Measurements from ENCODE around the gene ESYT2.

ESYT2 gene

GRCh38 chr7:158809596-158809995 is 19.7 kb downstream of the ESYT2 start:
- Histone ChIP-seq H3K9me3 (ENCODE audit: control insufficient read depth, low read depth, low read length) (no peaks in the 10 kb centered on the region), H3K27ac (ENCODE audit: low read length) (no peak overlapping the region)

GRCh38 chr7:158808126-158808525 is 21.2 kb downstream of the ESYT2 start:
- H3K27me3 ChIP-seq (ENCODE audit: control insufficient read depth, insufficient read depth, low read length): no peaks in the 10 kb centered on the region
- H3K4me1 ChIP-seq (ENCODE audit: control insufficient read depth, low read depth, low read length): no peaks in the 10 kb centered on the region
- H3K4me3 ChIP-seq (ENCODE audit: low read length): no peak overlapping the region
- no peaks in the 10 kb centered on the region for H3K9me3 ChIP-seq (ENCODE audit: control insufficient read depth, low read depth, low read length)
- H3K9ac ChIP-seq (ENCODE audit: low read length): no peak overlapping the region
- no peak overlapping the region for H3K27ac ChIP-seq (ENCODE audit: low read length)
- no peaks in the 10 kb centered on the region for H3K36me3 ChIP-seq (ENCODE audit: control insufficient read depth, low read depth, low read length)

More at GRCh38 chr7:158809596-158809995, 19.7 kb downstream of the ESYT2 start:
- Histone ChIP-seq H3K9ac (ENCODE audit: low read length) (no peak overlapping the region), H3K36me3 (ENCODE audit: control insufficient read depth, low read depth, low read length) (no peaks in the 10 kb centered on the region), H3K4me3 (ENCODE audit: low read length) (no peak overlapping the region), H3K4me1 (ENCODE audit: control insufficient read depth, low read depth, low read length) (peaks cover 2% of the 10 kb centered on the region), H3K27me3 (ENCODE audit: control insufficient read depth, insufficient read depth, low read length) (no peaks in the 10 kb centered on the region)

- no peaks in the 10 kb centered on the region for H3K9me3 ChIP-seq (ENCODE audit: control insufficient read depth, low read depth, low read length)
- no peaks in the 10 kb centered on the region for H3K4me1 ChIP-seq (ENCODE audit: control insufficient read depth, low read depth, low read length)
- H3K4me3 ChIP-seq (ENCODE audit: low read length): no peak overlapping the region
- no peaks in the 10 kb centered on the region for H3K27me3 ChIP-seq (ENCODE audit: control insufficient read depth, insufficient read depth, low read length)
- no peaks in the 10 kb centered on the region for H3K36me3 ChIP-seq (ENCODE audit: control insufficient read depth, low read depth, low read length)
- H3K27ac ChIP-seq (ENCODE audit: low read length): no peak overlapping the region
- H3K9ac ChIP-seq (ENCODE audit: low read length): no peak overlapping the region
Observed at GRCh38 chr7:158805937-158806336, 23.4 kb downstream of the ESYT2 start.

DNA sequence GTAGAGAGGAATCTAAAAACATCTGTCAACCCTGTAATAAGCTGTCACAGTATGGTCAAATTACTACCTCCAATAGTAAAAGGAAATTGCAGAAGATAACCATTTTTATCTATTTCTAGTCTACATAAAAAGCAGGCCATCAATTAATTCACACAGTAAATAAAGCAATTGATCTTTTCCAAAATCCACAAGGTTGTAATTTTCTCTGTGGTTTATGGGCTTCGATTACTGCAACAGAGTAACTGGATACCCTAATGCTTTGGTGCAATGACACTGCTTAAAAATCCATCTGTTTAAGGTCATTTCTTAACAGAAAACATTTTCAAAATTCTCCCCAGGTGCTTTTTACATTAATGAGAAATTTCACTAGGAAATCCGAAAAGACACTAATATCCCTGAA is 23.9 kb downstream of the ESYT2 start:
- Histone ChIP-seq H3K4me1 (ENCODE audit: control insufficient read depth, low read depth, low read length) (no peaks in the 10 kb centered on the region), H3K27me3 (ENCODE audit: control insufficient read depth, insufficient read depth, low read length) (no peaks in the 10 kb centered on the region), H3K27ac (ENCODE audit: low read length) (no peak overlapping the region), H3K9me3 (ENCODE audit: control insufficient read depth, low read depth, low read length) (no peaks in the 10 kb centered on the region), H3K36me3 (ENCODE audit: control insufficient read depth, low read depth, low read length) (no peaks in the 10 kb centered on the region), H3K4me3 (ENCODE audit: low read length) (no peak overlapping the region), H3K9ac (ENCODE audit: low read length) (no peak overlapping the region)

DNA sequence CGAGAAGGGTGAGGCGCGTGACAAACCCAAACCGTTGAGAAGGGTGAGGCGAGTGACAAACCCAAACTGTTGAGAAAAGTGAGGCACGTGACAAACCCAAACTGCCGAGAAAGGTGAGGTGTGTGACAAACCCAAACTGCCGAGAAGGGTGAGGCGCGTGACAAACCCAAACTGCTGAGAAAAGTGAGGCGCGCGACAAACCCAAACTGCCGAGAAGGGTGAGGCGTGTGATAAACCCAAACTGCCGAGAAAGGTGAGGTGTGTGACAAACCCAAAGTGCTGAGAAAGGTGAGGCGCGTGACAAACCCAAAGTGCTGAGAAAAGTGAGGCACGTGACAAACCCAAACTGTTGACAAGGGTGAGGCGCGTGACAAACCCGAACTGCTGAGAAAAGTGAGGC is 25.0 kb downstream of the ESYT2 start:
- no peak overlapping the region for H3K9ac ChIP-seq (ENCODE audit: low read length)
- no peaks in the 10 kb centered on the region for H3K9me3 ChIP-seq (ENCODE audit: control insufficient read depth, low read depth, low read length)
- H3K4me1 ChIP-seq (ENCODE audit: control insufficient read depth, low read depth, low read length): no peaks in the 10 kb centered on the region
- H3K27ac ChIP-seq (ENCODE audit: low read length): no peak overlapping the region
- H3K27me3 ChIP-seq (ENCODE audit: control insufficient read depth, insufficient read depth, low read length): no peaks in the 10 kb centered on the region
- no peak overlapping the region for H3K4me3 ChIP-seq (ENCODE audit: low read length)
- H3K36me3 ChIP-seq (ENCODE audit: control insufficient read depth, low read depth, low read length): no peaks in the 10 kb centered on the region

- Histone ChIP-seq H3K27me3 (ENCODE audit: control insufficient read depth, insufficient read depth, low read length) (no peaks in the 10 kb centered on the region), H3K36me3 (ENCODE audit: control insufficient read depth, low read depth, low read length) (no peaks in the 10 kb centered on the region), H3K27ac (ENCODE audit: low read length) (no peak overlapping the region), H3K4me3 (ENCODE audit: low read length) (no peak overlapping the region), H3K9ac (ENCODE audit: low read length) (no peak overlapping the region), H3K4me1 (ENCODE audit: control insufficient read depth, low read depth, low read length) (no peaks in the 10 kb centered on the region), H3K9me3 (ENCODE audit: control insufficient read depth, low read depth, low read length) (no peaks in the 10 kb centered on the region)
Observed at GRCh38 chr7:158803367-158803969, 25.8 kb downstream of the ESYT2 start.

DNA sequence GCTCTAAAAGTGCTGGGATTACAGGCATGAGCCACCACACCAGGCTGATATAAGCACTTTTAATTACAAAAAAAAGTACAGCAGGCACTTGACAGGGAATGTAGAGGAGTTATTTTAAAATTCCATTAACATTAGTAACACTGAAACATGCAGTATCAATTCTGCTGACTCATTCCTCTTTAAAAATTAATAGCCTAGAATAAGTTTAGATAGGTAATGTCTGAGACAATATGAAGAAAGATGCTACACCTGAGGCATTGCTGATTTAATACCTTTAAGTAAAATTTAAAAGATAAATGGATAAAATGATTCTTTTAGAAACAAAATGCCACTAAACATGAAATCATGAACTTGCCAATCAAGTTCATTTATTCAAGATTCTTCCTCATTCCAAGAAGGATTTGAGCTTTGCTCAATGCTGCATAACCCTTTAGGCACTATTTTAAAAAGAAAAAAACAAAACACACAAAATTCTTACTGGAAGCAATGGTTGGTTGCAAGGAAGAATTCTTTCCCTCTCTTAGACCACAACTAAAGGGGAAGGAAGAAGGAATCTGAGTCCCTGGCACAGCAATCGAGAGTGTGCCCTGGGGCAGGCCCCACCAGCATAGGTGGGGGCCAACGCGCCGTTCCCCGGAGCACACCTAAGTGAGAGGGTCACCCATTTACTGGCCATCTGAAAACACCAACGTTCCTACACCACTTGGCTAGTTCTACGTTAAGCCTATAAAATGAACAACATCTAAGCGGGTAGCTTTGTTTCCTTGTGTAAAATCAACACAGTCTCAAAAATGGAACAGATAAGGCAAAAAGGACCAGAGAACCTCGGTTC is 26.6 kb downstream of the ESYT2 start:
- Histone ChIP-seq H3K27me3 (ENCODE audit: control insufficient read depth, insufficient read depth, low read length) (no peaks in the 10 kb centered on the region), H3K27ac (ENCODE audit: low read length) (no peak overlapping the region), H3K36me3 (ENCODE audit: control insufficient read depth, low read depth, low read length) (peaks cover 2% of the 10 kb centered on the region), H3K4me1 (ENCODE audit: control insufficient read depth, low read depth, low read length) (no peaks in the 10 kb centered on the region), H3K9ac (ENCODE audit: low read length) (no peak overlapping the region), H3K9me3 (ENCODE audit: control insufficient read depth, low read depth, low read length) (no peaks in the 10 kb centered on the region), H3K4me3 (ENCODE audit: low read length) (no peak overlapping the region)

DNA sequence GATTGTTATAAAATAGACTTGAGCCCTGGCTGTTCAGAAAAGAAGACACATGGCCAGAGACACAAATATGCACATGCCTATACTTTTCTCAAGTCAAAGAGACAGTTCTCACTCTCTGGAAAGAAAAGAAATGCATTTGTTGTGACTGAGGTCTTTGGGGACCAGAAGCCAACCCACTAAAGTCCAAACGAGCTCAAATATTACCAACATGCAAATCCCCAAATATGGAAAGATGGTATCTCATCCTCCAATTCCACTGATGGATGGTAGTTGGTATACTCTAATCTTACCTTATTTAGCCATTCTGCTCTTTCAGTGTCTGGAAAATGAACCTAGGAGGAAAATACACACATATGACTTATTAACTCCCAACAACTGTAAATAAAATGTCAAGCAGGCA is 30.6 kb downstream of the ESYT2 start:
- no peaks in the 10 kb centered on the region for H3K9me3 ChIP-seq (ENCODE audit: control insufficient read depth, low read depth, low read length)
- no peaks in the 10 kb centered on the region for H3K4me1 ChIP-seq (ENCODE audit: control insufficient read depth, low read depth, low read length)
- no peak overlapping the region for H3K4me3 ChIP-seq (ENCODE audit: low read length)
- no peak overlapping the region for H3K27ac ChIP-seq (ENCODE audit: low read length)
- H3K9ac ChIP-seq (ENCODE audit: low read length): no peak overlapping the region
- peaks cover 8% of the 10 kb centered on the region for H3K36me3 ChIP-seq (ENCODE audit: control insufficient read depth, low read depth, low read length)
- H3K27me3 ChIP-seq (ENCODE audit: control insufficient read depth, insufficient read depth, low read length): no peaks in the 10 kb centered on the region

DNA sequence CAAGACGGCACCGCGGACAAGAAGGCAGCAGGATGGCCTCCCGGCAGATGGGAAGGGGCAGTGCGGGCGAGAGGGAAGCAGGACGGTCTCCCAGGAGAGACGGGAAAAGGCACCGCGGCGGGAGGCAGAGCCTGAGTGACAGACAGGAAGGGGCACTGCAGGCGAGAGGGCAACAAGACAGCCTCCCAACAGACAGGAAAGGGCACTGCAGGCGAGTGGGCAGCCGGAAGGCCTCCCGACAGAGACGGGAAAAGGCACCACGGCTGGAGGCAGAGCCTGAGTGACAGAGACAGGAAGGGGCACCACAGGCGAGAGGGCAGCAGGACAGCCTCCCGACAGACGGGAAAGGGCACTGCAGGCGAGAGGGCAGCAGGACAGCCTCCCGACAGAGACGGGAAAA is 32.6 kb downstream of the ESYT2 start:
- Histone ChIP-seq H3K9me3 (ENCODE audit: control insufficient read depth, low read depth, low read length) (no peaks in the 10 kb centered on the region), H3K4me3 (ENCODE audit: low read length) (no peak overlapping the region), H3K27ac (ENCODE audit: low read length) (no peak overlapping the region), H3K4me1 (ENCODE audit: control insufficient read depth, low read depth, low read length) (no peaks in the 10 kb centered on the region), H3K36me3 (ENCODE audit: control insufficient read depth, low read depth, low read length) (peaks cover 18% of the 10 kb centered on the region), H3K27me3 (ENCODE audit: control insufficient read depth, insufficient read depth, low read length) (no peaks in the 10 kb centered on the region), H3K9ac (ENCODE audit: low read length) (no peak overlapping the region)

DNA sequence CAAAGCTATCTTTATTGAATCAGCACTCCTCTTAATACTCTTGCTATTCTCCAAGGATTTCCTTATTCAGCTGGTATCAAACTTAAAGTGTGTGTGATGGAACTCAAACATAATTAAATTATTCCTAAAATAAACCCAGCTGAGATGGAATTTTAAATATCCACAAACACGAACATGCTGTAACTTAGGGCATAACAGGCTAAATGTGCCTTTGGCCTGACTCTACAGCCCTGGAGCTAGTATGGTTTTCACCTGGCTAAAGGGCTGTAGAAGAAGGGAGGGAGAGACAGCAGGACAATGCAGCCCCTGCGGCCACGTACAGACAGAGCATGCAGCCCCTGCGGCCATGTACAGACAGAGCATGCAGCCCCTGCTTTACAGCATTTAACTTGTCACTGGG is 34.0 kb downstream of the ESYT2 start:
- Histone ChIP-seq H3K27me3 (ENCODE audit: control insufficient read depth, insufficient read depth, low read length) (no peaks in the 10 kb centered on the region), H3K36me3 (ENCODE audit: control insufficient read depth, low read depth, low read length) (peaks cover 26% of the 10 kb centered on the region), H3K9me3 (ENCODE audit: control insufficient read depth, low read depth, low read length) (no peaks in the 10 kb centered on the region), H3K4me3 (ENCODE audit: low read length) (no peak overlapping the region), H3K9ac (ENCODE audit: low read length) (no peak overlapping the region), H3K4me1 (ENCODE audit: control insufficient read depth, low read depth, low read length) (no peaks in the 10 kb centered on the region), H3K27ac (ENCODE audit: low read length) (no peak overlapping the region)

DNA sequence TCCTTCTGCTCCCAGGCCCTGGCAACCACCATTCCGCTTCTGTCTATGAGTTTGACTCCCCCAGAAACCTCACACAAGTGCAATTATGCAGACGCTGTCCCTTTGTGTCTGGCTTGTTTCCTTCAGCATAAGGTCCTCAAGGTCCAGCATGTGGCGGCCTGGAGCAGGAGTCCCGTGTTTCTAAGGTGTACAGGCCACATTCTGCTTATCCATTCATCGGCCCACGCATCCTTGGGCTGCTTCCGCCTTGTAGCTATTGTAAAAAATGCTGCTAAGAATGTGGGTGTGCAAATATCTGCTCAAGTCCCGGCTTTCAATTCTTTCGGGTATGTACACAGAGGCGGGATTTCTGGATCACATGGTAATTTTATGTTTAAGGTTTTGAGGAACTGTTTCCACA is 38.2 kb downstream of the ESYT2 start:
- H3K4me3 ChIP-seq (ENCODE audit: low read length): no peak overlapping the region
- no peaks in the 10 kb centered on the region for H3K27me3 ChIP-seq (ENCODE audit: control insufficient read depth, insufficient read depth, low read length)
- no peaks in the 10 kb centered on the region for H3K4me1 ChIP-seq (ENCODE audit: control insufficient read depth, low read depth, low read length)
- H3K9ac ChIP-seq (ENCODE audit: low read length): no peak overlapping the region
- H3K27ac ChIP-seq (ENCODE audit: low read length): no peak overlapping the region
- H3K9me3 ChIP-seq (ENCODE audit: control insufficient read depth, low read depth, low read length): no peaks in the 10 kb centered on the region
- peaks cover 29% of the 10 kb centered on the region for H3K36me3 ChIP-seq (ENCODE audit: control insufficient read depth, low read depth, low read length)

DNA sequence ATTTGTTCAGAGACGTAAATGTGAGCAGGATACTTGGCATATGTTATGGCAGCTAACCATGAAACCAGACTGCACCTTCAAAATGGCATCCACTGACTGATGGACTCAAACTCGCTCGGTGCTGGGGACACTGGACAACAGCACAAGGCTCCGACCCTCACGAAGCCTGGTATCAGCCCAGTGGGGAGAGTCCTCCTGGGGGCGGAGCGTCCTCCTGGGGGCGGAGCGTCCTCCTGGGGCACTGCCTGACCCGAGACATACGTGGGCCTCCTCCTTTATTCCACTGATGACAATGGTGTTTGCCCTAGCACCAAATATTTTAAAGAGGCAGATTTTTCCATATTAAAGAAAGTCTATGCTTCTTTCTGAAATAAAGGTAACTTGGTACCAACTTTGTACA is 39.5 kb downstream of the ESYT2 start:
- no peaks in the 10 kb centered on the region for H3K4me1 ChIP-seq (ENCODE audit: control insufficient read depth, low read depth, low read length)
- H3K4me3 ChIP-seq (ENCODE audit: low read length): no peak overlapping the region
- H3K27ac ChIP-seq (ENCODE audit: low read length): no peak overlapping the region
- no peak overlapping the region for H3K9ac ChIP-seq (ENCODE audit: low read length)
- no peaks in the 10 kb centered on the region for H3K9me3 ChIP-seq (ENCODE audit: control insufficient read depth, low read depth, low read length)
- peaks cover 29% of the 10 kb centered on the region for H3K36me3 ChIP-seq (ENCODE audit: control insufficient read depth, low read depth, low read length)
- no peaks in the 10 kb centered on the region for H3K27me3 ChIP-seq (ENCODE audit: control insufficient read depth, insufficient read depth, low read length)
